GM18520 (cell line): ENCODE results near the gene OAS3.
"Not testable (repeated sequence)": the region's sequence is repeated elsewhere in the genome, so short reads cannot be mapped to it uniquely, and the experiment has no call there.

Experiments
- ATAC-seq: cut with Tn5 transposase; IDR thresholded peaks from one replicate; pipeline ENCODE4 v1.9.1; 2021; ENCODE audit not compliant: unreplicated experiment

The OAS3 gene

GRCh38 chr12:112980491-112981158 is 42.4 kb downstream of the OAS3 start:
- ATAC-seq: no peak

DNA sequence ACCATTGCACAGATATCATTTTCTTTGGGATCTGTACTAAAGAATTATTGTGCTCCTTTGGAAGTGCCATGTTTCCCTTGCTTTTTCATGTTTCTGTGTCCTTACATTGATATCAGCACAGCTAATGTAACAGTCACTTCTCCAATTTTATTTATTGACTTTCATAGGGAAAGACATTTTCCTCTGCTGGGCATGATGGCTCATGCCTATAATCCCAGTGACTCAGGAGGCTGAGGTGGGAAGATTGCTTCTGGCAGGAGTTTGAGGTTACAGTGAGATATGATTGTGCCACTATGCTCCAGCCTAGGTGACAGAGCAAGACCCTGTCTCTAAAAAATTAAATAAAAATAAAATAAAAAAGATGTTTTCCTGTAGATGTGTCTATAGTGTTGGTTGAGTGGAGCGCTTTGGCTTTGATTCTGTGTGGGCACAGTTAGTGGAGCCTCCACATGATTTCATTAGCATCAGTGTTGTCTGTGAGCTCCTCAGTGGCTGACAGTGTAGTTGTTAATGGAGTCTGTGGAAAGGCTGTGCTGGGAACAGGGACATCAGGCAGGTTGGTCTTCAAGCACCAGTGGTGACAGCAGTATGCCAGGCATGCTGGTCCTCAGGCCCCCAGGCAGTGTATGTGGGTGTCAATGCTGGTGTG is 47.5 kb downstream of the OAS3 start:
- no peak for ATAC-seq

GRCh38 chr12:112986291-112986800 is 48.1 kb downstream of the OAS3 start:
- no peak for ATAC-seq

GRCh38 chr12:112987561-112987960 is 49.3 kb downstream of the OAS3 start:
- no peak for ATAC-seq

DNA sequence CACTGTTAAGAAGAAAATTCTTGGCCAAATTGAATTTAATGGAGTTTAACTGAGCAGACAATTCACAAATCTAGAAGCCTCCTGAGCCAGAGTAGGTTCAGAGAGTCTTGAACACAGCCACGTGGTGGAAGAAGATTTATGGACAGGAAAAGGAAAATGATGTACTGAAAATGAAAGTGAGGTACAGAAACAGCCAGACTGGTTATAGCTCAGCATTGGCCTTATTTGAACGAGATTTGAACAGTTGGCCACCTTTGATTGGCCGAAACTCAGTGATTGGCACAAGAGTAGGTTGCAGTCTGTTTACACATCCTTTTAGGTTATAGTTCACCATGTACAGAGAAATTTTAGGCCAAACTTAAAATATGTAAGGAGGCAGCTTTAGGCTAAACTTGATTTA is 50.0 kb downstream of the OAS3 start:
- no peak for ATAC-seq

GRCh38 chr12:112988823-112989385 is 50.6 kb downstream of the OAS3 start:
- not testable (repeated sequence) for ATAC-seq

DNA sequence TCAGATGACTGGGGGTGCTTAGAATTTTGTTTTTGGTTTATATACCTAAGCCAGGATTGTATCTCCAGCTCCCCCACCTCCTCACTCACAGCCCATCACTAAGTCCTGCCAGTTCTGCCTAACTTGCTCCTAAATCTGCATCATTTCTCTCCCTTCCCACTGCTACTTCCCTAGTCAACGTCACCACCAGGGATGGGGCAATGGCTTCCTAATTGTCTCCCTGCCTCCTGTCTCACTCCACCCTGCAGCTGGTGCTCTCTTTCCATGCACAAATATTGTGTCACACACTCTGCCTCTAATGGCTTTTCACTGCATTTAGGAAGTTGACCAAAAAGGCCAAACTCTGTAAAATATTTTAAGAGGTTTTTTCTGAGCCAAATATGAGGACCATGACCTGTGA is 51.5 kb downstream of the OAS3 start:
- no peak for ATAC-seq

GRCh38 chr12:112992541-112993398 is 54.5 kb downstream of the OAS3 start:
- no peak for ATAC-seq

GRCh38 chr12:112995008-112995407 is 56.7 kb downstream of the OAS3 start:
- ATAC-seq: no peak

DNA sequence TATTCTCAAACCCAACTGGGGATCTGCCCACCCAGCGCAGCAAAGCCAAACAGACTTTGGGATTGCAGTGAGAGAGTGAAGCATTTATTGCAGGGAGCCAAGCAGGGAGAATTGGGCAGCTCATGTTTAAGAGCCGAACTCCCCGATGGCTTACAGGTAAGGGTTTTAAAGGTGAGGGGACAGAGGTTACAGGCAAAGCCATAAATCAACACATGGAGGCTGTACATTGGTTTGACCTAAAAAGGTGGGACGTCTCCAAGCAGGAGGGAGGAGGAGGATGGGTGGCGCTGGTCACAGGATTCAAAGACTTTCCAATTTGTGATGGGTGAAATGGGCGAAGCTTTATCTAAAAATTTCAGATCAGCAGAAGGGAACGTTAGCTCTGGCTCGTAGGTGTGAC is 58.2 kb downstream of the OAS3 start:
- ATAC-seq: no peak

DNA sequence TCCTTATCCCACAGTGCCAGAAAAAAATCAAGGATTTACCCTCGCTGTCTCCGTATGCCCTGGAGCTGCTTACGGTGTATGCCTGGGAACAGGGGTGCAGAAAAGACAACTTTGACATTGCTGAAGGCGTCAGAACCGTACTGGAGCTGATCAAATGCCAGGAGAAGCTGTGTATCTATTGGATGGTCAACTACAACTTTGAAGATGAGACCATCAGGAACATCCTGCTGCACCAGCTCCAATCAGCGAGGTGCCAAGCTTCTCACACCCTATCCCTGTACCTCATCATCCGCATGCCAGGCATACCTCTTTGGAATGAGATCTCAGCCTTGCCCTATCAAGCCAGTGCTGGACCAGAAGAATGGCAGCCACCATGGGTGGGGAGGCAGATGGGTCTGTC is 59.2 kb downstream of the OAS3 start:
- ATAC-seq: no peak

- peak; percentile 52 for ATAC-seq
Measured at GRCh38 chr12:112998987-112999767, 60.9 kb downstream of the OAS3 start.

DNA sequence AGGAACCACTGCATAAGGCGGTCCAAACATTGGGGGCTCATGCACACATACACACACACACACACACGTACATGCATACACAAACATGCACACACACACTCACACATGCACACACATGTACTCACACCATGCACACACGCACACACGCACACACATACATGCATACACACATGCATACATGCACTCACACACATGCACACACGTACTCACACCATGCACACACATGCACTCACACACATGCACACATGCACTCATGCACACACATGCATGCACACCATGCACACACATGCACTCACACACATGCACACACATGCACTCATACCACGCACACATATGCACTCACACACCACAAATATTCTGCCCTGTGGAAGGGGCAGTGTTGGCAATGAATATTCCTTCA is 62.2 kb downstream of the OAS3 start:
- ATAC-seq: no peak

GRCh38 chr12:113002155-113002554 is 63.9 kb downstream of the OAS3 start:
- ATAC-seq: no peak

DNA sequence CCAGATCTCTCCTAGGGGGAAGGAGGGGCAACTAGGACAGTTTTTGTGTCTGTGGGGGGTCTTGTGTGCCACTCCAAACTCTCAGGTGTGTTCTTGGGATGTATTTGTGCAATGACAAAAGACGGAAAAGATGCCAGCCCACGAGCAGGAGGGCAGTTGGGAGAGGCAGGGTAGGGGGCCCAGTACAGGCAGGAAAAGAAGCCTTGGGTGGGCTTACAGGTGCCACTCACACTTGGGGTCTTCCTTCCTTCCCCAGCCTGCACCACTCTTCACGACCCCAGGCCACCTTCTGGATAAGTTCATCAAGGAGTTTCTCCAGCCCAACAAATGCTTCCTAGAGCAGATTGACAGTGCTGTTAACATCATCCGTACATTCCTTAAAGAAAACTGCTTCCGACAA is 64.4 kb downstream of the OAS3 start:
- no peak for ATAC-seq

GRCh38 chr12:113003636-113004035 is 65.4 kb downstream of the OAS3 start:
- no peak for ATAC-seq

DNA sequence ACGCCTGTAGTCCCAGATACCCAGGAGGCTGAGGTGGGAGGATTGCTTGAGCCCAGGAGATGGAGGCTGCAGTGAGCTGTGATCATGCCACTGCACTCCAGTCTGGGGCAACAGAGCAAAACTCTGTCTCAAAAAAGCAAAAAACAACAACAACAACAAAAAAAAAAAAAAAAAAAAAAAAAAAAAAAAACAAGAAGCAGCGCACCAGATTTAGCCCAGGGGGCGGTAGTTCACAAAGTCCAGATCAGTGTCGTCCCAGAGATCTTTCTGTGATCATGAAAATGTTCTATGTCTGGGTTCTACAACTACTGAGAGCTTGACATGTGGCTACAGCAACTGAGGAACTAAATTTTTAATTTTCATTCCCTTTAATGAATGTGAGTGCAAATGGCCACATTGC is 67.5 kb downstream of the OAS3 start:
- ATAC-seq: no peak

- ATAC-seq: no peak
Measured at GRCh38 chr12:113006206-113006605, 67.9 kb downstream of the OAS3 start.

DNA sequence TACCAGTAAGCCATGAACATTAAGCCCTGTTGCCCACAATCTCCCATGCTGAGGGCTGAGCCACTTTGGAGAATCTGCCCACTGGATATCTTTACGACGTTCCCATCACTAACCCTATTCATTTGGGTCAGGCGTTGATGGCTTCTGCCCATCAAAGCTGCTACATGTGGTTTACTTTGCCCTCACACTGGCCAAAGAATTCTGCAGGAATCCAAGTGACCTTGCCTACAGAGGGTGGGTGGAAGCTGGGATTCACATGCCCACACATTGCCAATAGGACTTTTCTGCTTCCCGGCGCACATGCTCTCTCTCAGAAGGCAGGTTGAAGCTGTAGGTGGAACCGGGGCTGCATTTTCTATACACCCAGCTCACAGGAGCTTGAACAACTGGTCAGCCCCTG is 68.4 kb downstream of the OAS3 start:
- ATAC-seq: no peak

GRCh38 chr12:113007166-113007565 is 68.9 kb downstream of the OAS3 start:
- no peak for ATAC-seq

DNA sequence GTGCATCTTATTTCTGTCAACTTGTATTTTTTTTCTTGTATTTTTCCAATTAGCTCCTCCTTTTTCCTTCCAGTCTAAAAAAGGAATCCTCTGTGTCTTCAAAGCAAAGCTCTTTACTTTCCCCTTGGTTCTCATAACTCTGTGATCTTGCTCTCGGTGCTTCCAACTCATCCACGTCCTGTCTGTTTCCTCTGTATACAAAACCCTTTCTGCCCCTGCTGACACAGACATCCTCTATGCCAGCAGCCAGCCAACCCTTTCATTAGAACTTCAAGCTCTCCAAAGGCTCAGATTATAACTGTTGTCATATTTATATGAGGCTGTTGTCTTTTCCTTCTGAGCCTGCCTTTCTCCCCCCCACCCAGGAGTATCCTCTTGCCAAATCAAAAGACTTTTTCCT is 72.4 kb downstream of the OAS3 start:
- ATAC-seq: no peak
